SK-N-SH treated with all-trans-retinoic acid at 6 μM for 48 hours (cell line): ENCODE data around the gene STN1.

ENCODE experiments used
- ATAC-seq: fragments of 200-7000 bp; cut with Tn5 transposase; 3 replicates; pipeline ENCODE4 v1.9.1; 2020; ENCODE audit warnings: mild to moderate bottlenecking, moderate library complexity
- ARNTL ChIP-seq: fragments of 450-650 bp; formaldehyde crosslinking; IDR thresholded peaks from 2 replicates; pipeline ENCODE4 v1.5.0; 2020; ENCODE audit warnings: low read depth, mild to moderate bottlenecking, moderate library complexity, borderline replicate concordance
- CSDC2 ChIP-seq: fragments of 250-450 bp; sonication (Bioruptor Pico); IDR thresholded peaks from 2 replicates; pipeline ENCODE4 v1.5.0; 2020; ENCODE audit warnings: mild to moderate bottlenecking, moderate library complexity
- ESRRG ChIP-seq: fragments of 250-450 bp; sonication (Bioruptor Pico); IDR thresholded peaks from 2 replicates; pipeline ENCODE4 v1.6.1; 2021; ENCODE audit warnings: mild to moderate bottlenecking
- ISL1 ChIP-seq: fragments of 250-450 bp; sonication (Bioruptor Pico); IDR thresholded peaks from 2 replicates; pipeline ENCODE4 v2.1.2; 2022; ENCODE audit warnings: mild to moderate bottlenecking, moderate library complexity
- OSR1 ChIP-seq: fragments of 250-450 bp; sonication (Bioruptor Pico); IDR thresholded peaks from 2 replicates; pipeline ENCODE4 v1.8.0; 2022; ENCODE audit warnings: moderate library complexity, mild to moderate bottlenecking, inconsistent platforms
- RARB ChIP-seq: fragments of 250-450 bp; sonication (Bioruptor Pico); IDR thresholded peaks from 2 replicates; pipeline ENCODE4 v1.8.0; 2021; ENCODE audit warnings: mild to moderate bottlenecking, moderate library complexity
- SNAI2 ChIP-seq: fragments of 250-450 bp; sonication (Bioruptor Pico); IDR thresholded peaks from 2 replicates; pipeline ENCODE4 v1.5.0; 2020; ENCODE audit warnings: mild to moderate bottlenecking, moderate library complexity
- TCF4 ChIP-seq: fragments of 250-450 bp; sonication (Bioruptor Pico); IDR thresholded peaks from 2 replicates; pipeline ENCODE4 v1.8.0; 2021; ENCODE audit warnings: mild to moderate bottlenecking, moderate library complexity, borderline replicate concordance
- TOX ChIP-seq: fragments of 250-450 bp; sonication (Bioruptor Pico); IDR thresholded peaks from 2 replicates; pipeline ENCODE4 v1.8.0; 2021; ENCODE audit warnings: mild to moderate bottlenecking, moderate library complexity, borderline replicate concordance
- ZC3H10 ChIP-seq: fragments of 250-450 bp; sonication (Bioruptor Pico); IDR thresholded peaks from 2 replicates; pipeline ENCODE4 v1.5.1; 2021; ENCODE audit warnings: mild to moderate bottlenecking, moderate library complexity
- ZFP3 ChIP-seq: fragments of 250-450 bp; sonication (Bioruptor Pico); IDR thresholded peaks from 2 replicates; pipeline ENCODE4 v1.5.0; 2020; ENCODE audit warnings: mild to moderate bottlenecking, moderate library complexity
- ZNF565 ChIP-seq: fragments of 450-650 bp; formaldehyde crosslinking; conservative IDR thresholded peaks from 2 replicates; pipeline ENCODE4 v1.5.0; 2020; ENCODE audit warnings: low read depth, mild to moderate bottlenecking, moderate library complexity
- ZNF8 ChIP-seq: fragments of 450-650 bp; formaldehyde crosslinking; IDR thresholded peaks from 2 replicates; pipeline ENCODE4 v1.5.0; 2020; ENCODE audit warnings: mild to moderate bottlenecking, moderate library complexity
- TF ChIP-seq, protein P1 (sequence below): fragments of 250-450 bp; sonication (Bioruptor Pico); IDR thresholded peaks from 2 replicates; pipeline ENCODE4 v1.8.0; 2020; ENCODE audit warnings: mild to moderate bottlenecking, moderate library complexity, borderline replicate concordance
- TF ChIP-seq, protein P2 (sequence below): fragments of 250-450 bp; sonication (Bioruptor Pico); IDR thresholded peaks from 2 replicates; pipeline ENCODE4 v1.5.1; 2021; ENCODE audit warnings: mild to moderate bottlenecking, moderate library complexity
- TF ChIP-seq, protein P3 (sequence below): fragments of 250-450 bp; sonication (Bioruptor Pico); IDR thresholded peaks from 2 replicates; pipeline ENCODE4 v1.8.0; 2021; ENCODE audit warnings: low read depth, mild to moderate bottlenecking, moderate library complexity, borderline replicate concordance
- TF ChIP-seq, protein P4 (sequence below): fragments of 250-450 bp; sonication (Bioruptor Pico); IDR thresholded peaks from 2 replicates; pipeline ENCODE4 v1.5.1; 2020; ENCODE audit warnings: low read depth, mild to moderate bottlenecking, moderate library complexity
- TF ChIP-seq, protein P5 (sequence below): fragments of 250-450 bp; sonication (Bioruptor Pico); IDR thresholded peaks from 2 replicates; pipeline ENCODE4 v1.5.0; 2020; ENCODE audit warnings: mild to moderate bottlenecking, moderate library complexity

Gene STN1

DNA sequence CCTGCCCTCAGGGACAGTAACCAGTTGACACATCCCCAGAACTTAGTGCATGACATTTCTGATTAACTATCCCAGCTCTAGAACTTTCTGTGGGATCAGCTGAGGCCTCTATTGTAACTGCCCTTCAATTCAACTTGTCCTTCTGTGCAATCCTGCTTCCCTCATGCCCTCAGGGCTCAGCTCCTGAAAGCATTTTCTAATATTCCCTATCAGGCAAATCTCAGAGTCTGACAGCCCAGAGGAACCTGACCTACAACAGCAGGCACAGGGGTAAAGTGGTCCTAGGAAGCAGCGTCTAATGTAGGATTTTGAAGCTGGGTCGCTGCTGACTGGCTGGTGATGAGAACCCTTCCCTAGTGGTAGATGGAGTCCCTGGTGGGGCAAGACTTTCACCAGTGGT lies 13.6 kb upstream of the STN1 start:
- ATAC-seq, result no peak
- no peak for TF ChIP-seq SNAI2 (CRISPR knock-in tag)
- no peak for TF ChIP-seq RARB (CRISPR knock-in tag)
- TF ChIP-seq, protein P1, sequence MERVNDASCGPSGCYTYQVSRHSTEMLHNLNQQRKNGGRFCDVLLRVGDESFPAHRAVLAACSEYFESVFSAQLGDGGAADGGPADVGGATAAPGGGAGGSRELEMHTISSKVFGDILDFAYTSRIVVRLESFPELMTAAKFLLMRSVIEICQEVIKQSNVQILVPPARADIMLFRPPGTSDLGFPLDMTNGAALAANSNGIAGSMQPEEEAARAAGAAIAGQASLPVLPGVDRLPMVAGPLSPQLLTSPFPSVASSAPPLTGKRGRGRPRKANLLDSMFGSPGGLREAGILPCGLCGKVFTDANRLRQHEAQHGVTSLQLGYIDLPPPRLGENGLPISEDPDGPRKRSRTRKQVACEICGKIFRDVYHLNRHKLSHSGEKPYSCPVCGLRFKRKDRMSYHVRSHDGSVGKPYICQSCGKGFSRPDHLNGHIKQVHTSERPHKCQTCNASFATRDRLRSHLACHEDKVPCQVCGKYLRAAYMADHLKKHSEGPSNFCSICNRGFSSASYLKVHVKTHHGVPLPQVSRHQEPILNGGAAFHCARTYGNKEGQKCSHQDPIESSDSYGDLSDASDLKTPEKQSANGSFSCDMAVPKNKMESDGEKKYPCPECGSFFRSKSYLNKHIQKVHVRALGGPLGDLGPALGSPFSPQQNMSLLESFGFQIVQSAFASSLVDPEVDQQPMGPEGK, result no peak
- TF ChIP-seq TOX, result no peak
- no peak for TF ChIP-seq ZC3H10 (CRISPR knock-in tag)
- TF ChIP-seq, protein P2, sequence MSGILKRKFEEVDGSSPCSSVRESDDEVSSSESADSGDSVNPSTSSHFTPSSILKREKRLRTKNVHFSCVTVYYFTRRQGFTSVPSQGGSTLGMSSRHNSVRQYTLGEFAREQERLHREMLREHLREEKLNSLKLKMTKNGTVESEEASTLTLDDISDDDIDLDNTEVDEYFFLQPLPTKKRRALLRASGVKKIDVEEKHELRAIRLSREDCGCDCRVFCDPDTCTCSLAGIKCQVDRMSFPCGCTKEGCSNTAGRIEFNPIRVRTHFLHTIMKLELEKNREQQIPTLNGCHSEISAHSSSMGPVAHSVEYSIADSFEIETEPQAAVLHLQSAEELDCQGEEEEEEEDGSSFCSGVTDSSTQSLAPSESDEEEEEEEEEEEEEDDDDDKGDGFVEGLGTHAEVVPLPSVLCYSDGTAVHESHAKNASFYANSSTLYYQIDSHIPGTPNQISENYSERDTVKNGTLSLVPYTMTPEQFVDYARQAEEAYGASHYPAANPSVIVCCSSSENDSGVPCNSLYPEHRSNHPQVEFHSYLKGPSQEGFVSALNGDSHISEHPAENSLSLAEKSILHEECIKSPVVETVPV (CRISPR knock-in tag), result no peak
- no peak for TF ChIP-seq ZNF565 (CRISPR knock-in tag)
- no peak for TF ChIP-seq ARNTL (CRISPR knock-in tag)
- TF ChIP-seq, protein P3, sequence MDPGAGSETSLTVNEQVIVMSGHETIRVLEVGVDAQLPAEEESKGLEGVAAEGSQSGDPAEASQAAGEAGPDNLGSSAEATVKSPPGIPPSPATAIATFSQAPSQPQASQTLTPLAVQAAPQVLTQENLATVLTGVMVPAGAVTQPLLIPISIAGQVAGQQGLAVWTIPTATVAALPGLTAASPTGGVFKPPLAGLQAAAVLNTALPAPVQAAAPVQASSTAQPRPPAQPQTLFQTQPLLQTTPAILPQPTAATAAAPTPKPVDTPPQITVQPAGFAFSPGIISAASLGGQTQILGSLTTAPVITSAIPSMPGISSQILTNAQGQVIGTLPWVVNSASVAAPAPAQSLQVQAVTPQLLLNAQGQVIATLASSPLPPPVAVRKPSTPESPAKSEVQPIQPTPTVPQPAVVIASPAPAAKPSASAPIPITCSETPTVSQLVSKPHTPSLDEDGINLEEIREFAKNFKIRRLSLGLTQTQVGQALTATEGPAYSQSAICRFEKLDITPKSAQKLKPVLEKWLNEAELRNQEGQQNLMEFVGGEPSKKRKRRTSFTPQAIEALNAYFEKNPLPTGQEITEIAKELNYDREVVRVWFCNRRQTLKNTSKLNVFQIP (CRISPR knock-in tag), result no peak
- TF ChIP-seq, protein P4, sequence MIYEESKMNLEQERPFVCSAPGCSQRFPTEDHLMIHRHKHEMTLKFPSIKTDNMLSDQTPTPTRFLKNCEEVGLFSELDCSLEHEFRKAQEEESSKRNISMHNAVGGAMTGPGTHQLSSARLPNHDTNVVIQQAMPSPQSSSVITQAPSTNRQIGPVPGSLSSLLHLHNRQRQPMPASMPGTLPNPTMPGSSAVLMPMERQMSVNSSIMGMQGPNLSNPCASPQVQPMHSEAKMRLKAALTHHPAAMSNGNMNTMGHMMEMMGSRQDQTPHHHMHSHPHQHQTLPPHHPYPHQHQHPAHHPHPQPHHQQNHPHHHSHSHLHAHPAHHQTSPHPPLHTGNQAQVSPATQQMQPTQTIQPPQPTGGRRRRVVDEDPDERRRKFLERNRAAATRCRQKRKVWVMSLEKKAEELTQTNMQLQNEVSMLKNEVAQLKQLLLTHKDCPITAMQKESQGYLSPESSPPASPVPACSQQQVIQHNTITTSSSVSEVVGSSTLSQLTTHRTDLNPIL (CRISPR knock-in tag), result no peak

DNA sequence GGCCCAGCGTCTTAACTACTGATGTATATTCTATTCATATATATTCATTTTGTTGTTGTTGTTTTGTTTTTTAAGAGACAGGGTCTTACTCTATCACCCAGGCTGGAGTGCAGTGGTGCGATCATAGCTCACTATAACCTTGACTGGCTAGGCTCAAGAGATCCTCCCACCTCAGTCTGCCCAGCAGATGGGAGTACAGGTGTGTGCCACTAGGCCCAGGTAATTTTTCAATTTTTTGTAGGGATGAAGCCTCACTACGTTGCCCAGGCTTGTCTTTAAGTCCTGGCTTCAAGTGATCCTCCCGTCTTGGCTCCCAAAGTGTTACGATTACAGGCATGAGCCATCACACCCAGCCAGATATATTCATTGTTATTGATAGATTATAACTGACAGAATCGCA lies 12.9 kb upstream of the STN1 start:
- TF ChIP-seq SNAI2 (CRISPR knock-in tag) (no peak), ZNF565 (CRISPR knock-in tag) (no peak), ESRRG (CRISPR knock-in tag) (no peak), TCF4 (no peak), ARNTL (CRISPR knock-in tag) (no peak)
- ATAC-seq, result no peak

DNA sequence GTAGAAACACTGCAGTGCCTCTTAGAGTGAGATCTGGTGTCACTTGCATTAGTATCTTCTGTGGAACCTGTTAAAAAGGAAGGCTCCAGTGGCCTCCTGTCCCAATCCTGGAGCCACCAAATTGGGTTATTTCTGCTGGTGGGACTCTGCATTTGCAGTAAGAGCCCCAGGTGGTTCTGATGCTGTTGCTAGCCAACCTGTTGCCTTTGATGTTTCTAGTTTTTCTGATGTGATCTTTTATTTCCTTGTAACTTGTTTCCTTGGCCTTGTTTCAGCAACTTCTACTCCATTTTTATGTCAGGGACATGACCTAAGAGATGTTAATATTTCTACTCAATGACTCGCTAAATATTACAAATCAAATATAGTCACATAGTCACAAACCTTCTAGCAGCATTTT lies 12.5 kb upstream of the STN1 start:
- no peak for TF ChIP-seq ZNF8 (CRISPR knock-in tag)
- TF ChIP-seq ZFP3 (CRISPR knock-in tag), result no peak
- no peak for TF ChIP-seq TCF4
- TF ChIP-seq, protein P3 (CRISPR knock-in tag), result no peak
- TF ChIP-seq, protein P5, sequence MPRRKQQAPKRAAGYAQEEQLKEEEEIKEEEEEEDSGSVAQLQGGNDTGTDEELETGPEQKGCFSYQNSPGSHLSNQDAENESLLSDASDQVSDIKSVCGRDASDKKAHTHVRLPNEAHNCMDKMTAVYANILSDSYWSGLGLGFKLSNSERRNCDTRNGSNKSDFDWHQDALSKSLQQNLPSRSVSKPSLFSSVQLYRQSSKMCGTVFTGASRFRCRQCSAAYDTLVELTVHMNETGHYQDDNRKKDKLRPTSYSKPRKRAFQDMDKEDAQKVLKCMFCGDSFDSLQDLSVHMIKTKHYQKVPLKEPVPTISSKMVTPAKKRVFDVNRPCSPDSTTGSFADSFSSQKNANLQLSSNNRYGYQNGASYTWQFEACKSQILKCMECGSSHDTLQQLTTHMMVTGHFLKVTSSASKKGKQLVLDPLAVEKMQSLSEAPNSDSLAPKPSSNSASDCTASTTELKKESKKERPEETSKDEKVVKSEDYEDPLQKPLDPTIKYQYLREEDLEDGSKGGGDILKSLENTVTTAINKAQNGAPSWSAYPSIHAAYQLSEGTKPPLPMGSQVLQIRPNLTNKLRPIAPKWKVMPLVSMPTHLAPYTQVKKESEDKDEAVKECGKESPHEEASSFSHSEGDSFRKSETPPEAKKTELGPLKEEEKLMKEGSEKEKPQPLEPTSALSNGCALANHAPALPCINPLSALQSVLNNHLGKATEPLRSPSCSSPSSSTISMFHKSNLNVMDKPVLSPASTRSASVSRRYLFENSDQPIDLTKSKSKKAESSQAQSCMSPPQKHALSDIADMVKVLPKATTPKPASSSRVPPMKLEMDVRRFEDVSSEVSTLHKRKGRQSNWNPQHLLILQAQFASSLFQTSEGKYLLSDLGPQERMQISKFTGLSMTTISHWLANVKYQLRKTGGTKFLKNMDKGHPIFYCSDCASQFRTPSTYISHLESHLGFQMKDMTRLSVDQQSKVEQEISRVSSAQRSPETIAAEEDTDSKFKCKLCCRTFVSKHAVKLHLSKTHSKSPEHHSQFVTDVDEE (CRISPR knock-in tag), result no peak
- TF ChIP-seq, protein P4 (CRISPR knock-in tag), result no peak
- no peak for TF ChIP-seq ISL1
- TF ChIP-seq, protein P2 (CRISPR knock-in tag), result no peak
- TF ChIP-seq CSDC2 (CRISPR knock-in tag), result no peak
- no peak for TF ChIP-seq OSR1 (CRISPR knock-in tag)
- ATAC-seq, result no peak
